K562 (cell line): ENCODE data around the gene GRIP1. TPM values are rescaled to one million over a fixed set of nuclear protein-coding genes. Genes with fewer than 3 reads are reported as not detected.

Source experiments
- ATAC-seq: fragments of 200-7000 bp; cut with Tn5 transposase; 3 replicates; pipeline ENCODE4 v1.9.1; 2020; ENCODE audit warnings: moderate library complexity
- BruUV-seq: library from RNA; stranded (reverse); fragments of 400-500 nt; replicated peaks from 2 replicates; lab custom pipeline; 2021; lab: Mats Ljungman, UMichigan
- CTCF ChIA-PET: fragments of 300-600 bp; formaldehyde crosslinking; extraction: SDS; loops from one replicate; lab custom pipeline; 2021; ENCODE audit warnings: low intra/inter-chr PET ratio; lab: Yijun Ruan, JAX
- POLR2A ChIA-PET: fragments of 300-600, 350-650 bp; sonication (Branson Sonifier 250); formaldehyde crosslinking; extraction: SDS; loops from one replicate; lab custom pipeline; 2021; ENCODE audit warnings: antibody characterized with exemption, inconsistent platforms; lab: Yijun Ruan, JAX
- DNase-seq, 4 experiments: peaks; one replicate each; pipeline versions ENCODE4 v3.0.0 to v3.0.0-alpha.2; 2011 to 2018; ENCODE audit warnings: low spot score in 3 of 4, mixed read lengths in 3 of 4; ENCODE audit errors: extremely low read depth in 1 of 4
- FAIRE-seq: peaks from 2 replicates; lab custom pipeline; 2011; peaks lifted over from hg19 to GRCh38; lab: Jason Lieb, UNC
- H2AFZ ChIP-seq: 2 replicates; pipeline ENCODE4 v1.6.0; 2011; ENCODE audit warnings: low read depth, low read length, control low read depth, inconsistent platforms
- H3K27ac ChIP-seq: fragments of 200-600 bp; 3 replicates; pipeline ENCODE4 v1.8.0; 2011; ENCODE audit warnings: low read depth, mild to moderate bottlenecking, control low read depth, inconsistent platforms, low read length, moderate library complexity, mixed read lengths; ENCODE audit errors: extremely low read depth
- H3K27me3 ChIP-seq, 2 experiments: fragments of 300-600 bp in 1 of 2; 2 replicates in 1 of 2; 3 replicates in 1 of 2; pipeline versions ENCODE4 v1.6.0 to v1.8.0; 2011; ENCODE audit warnings: inconsistent platforms in 2 of 2, low read length in 2 of 2, mild to moderate bottlenecking in 1 of 2, mixed read lengths in 1 of 2, moderate library complexity in 1 of 2; ENCODE audit not compliant: control insufficient read depth in 2 of 2, insufficient read depth in 2 of 2
- H3K36me3 ChIP-seq: fragments of 300-600 bp; 3 replicates; pipeline ENCODE4 v1.8.0; 2011; ENCODE audit warnings: mild to moderate bottlenecking, low read length, inconsistent platforms; ENCODE audit not compliant: control insufficient read depth, insufficient read depth
- H3K4me1 ChIP-seq, 2 experiments: fragments of 200-600 bp in 1 of 2; replicated peaks in 1 of 2; 2 replicates in 1 of 2; 3 replicates in 1 of 2; pipeline versions ENCODE4 v1.5.1 to v1.8.0; 2011; ENCODE audit warnings: inconsistent platforms in 2 of 2, low read length in 2 of 2, mild to moderate bottlenecking in 1 of 2, mixed read lengths in 1 of 2, moderate library complexity in 1 of 2; ENCODE audit not compliant: control insufficient read depth in 2 of 2, insufficient read depth in 2 of 2
- H3K4me2 ChIP-seq: 2 replicates; pipeline ENCODE4 v1.6.1; 2011; ENCODE audit warnings: low read length, control low read depth, inconsistent platforms, mixed read lengths; ENCODE audit not compliant: insufficient read depth
- H3K4me3 ChIP-seq: fragments of 200-600 bp; sonication (generic), shearing (Covaris generic); 2 replicates; pipeline ENCODE4 v1.5.1; 2016; ENCODE audit warnings: control low read depth, inconsistent platforms
- H3K79me2 ChIP-seq: fragments of 200-600 bp; 3 replicates; pipeline ENCODE4 v1.8.0; 2011; ENCODE audit warnings: low read length, inconsistent platforms; ENCODE audit not compliant: control insufficient read depth, insufficient read depth
- H3K9ac ChIP-seq, 2 experiments: 2 replicates each; pipeline versions ENCODE4 v1.6.0 to v1.6.1; 2011; ENCODE audit warnings: low read depth in 2 of 2, low read length in 2 of 2, control low read depth in 1 of 2, inconsistent platforms in 1 of 2, mild to moderate bottlenecking in 1 of 2, mixed read lengths in 1 of 2; ENCODE audit not compliant: insufficient read depth in 1 of 2
- H3K9me1 ChIP-seq: one replicate; pipeline ENCODE4 v1.6.0; 2011; ENCODE audit warnings: inconsistent platforms, mild to moderate bottlenecking, low read length, moderate library complexity; ENCODE audit not compliant: control insufficient read depth, insufficient read depth
- H3K9me3 ChIP-seq: replicated peaks from 2 replicates; pipeline ENCODE4 v1.5.1; 2011; ENCODE audit warnings: low read depth, low read length, inconsistent platforms; ENCODE audit not compliant: control insufficient read depth, insufficient read depth
- H4K20me1 ChIP-seq: replicated peaks from 2 replicates; pipeline ENCODE4 v1.6.1; 2011; ENCODE audit warnings: low read length, inconsistent platforms, mixed read lengths; ENCODE audit not compliant: control insufficient read depth, insufficient read depth
- GTF2B ChIP-seq: IDR thresholded peaks from 2 replicates; pipeline ENCODE4 v1.6.1; 2011; ENCODE audit not compliant: insufficient read length; ENCODE audit errors: extremely low read depth
- MCM3 ChIP-seq: fragments of 450-650 bp; IDR thresholded peaks from 2 replicates; pipeline ENCODE4 v1.6.1; 2016
- MCM7 ChIP-seq, 2 experiments: fragments of 450-650 bp; IDR thresholded peaks; 2 replicates each; pipeline ENCODE4 v1.6.1; 2016 to 2018
- NEUROD1 ChIP-seq: fragments of 150-350 bp; IDR thresholded peaks from 2 replicates; pipeline ENCODE4 v1.6.1; 2014; ENCODE audit warnings: borderline replicate concordance, low read length, low read depth; ENCODE audit not compliant: partially characterized antibody
- PKNOX1 ChIP-seq: fragments of 450-650 bp; IDR thresholded peaks from 2 replicates; pipeline ENCODE4 v1.6.1; 2016
- POU5F1 ChIP-seq: fragments of 150-350 bp; IDR thresholded peaks from 2 replicates; pipeline ENCODE4 v1.6.1; 2014; ENCODE audit warnings: borderline replicate concordance, low read length, low read depth, mild to moderate bottlenecking; ENCODE audit not compliant: partially characterized antibody
- RBM25 ChIP-seq: fragments of 200-400 bp; formaldehyde crosslinking; IDR thresholded peaks from 2 replicates; pipeline ENCODE4 v1.6.1; 2018; ENCODE audit warnings: low read length, low read depth, moderate library complexity; ENCODE audit not compliant: severe bottlenecking
- ZKSCAN8 ChIP-seq: fragments of 200-800 bp; sonication (Bioruptor generic); IDR thresholded peaks from 2 replicates; pipeline ENCODE4 v1.6.1; 2016; ENCODE audit warnings: missing genetic modification characterization, missing compliant biosample characterization
- WGBS: fragments of 100-300 bp; shearing (Covaris generic); methylation state at CpG from one replicate; pipeline ENCODE4 v1.1.6; 2016; ENCODE audit warnings: low coverage, mixed read lengths; ENCODE audit not compliant: insufficient coverage; ENCODE audit errors: missing lambda C conversion rate; 5-methylcytosine and 5-hydroxymethylcytosine counted together
- in situ Hi-C: fragments of 300-500 bp; cut with MboI; formaldehyde crosslinking; loops from 4 replicates; pipeline ENCODE4 v1.15.0; 2018; ENCODE audit warnings: inconsistent platforms, mixed read lengths
- intact Hi-C: fragments of 100-400 bp; cut with micrococcal nuclease; formaldehyde crosslinking; loops from 2 replicates; pipeline ENCODE4 v1.14.2; 2022
- polyA plus RNA-seq, 8 experiments: library from polyadenylated mRNA; depleted of rRNA in 4 of 8; stranded (reverse) in 5 of 8; unstranded in 3 of 8; fragments of >200 nt; fragmentation: Nextera tagmentation in 2 of 8; fragmentation: Illumina TruSeq in 1 of 8; extraction: Ambion mirVana in 2 of 8; extraction: Trizol in 1 of 8; gene quantifications; 2 replicates each; pipeline versions ENCODE4 v1.2.1 to v1.2.3, GENCODE V29; 2011 to 2014; ENCODE audit warnings: inconsistent platforms in 1 of 8, missing spikeins in 1 of 8
- total RNA-seq, 7 experiments: library from RNA; depleted of rRNA in 6 of 7; stranded (reverse); fragments of >200 nt in 6 of 7; fragmentation: Illumina TruSeq in 2 of 7; extraction: Trizol in 2 of 7; gene quantifications; 2 replicates each; pipeline versions ENCODE4 v1.2.1 to v1.2.3, GENCODE V29; 2011 to 2021; ENCODE audit warnings: low replicate concordance in 1 of 7

Gene GRIP1
- total and polyA plus RNA-seq, 9 of the 15 experiments (the other 6 are each of a cell fraction or from before 2014, with no cell fraction given), result 0.28 to 1.2 (median 0.45) TPM

GRCh38 chr12:66648033-66648735 is 30.7 kb downstream of the GRIP1 start:
- BruUV-seq, result no TSS peak
- no peaks in the 10 kb centered on the region for H3K4me1 ChIP-seq
- no peak overlapping the region for H3K4me2 ChIP-seq
- H2AFZ ChIP-seq, result no peak overlapping the region
- no peaks in the 10 kb centered on the region for H4K20me1 ChIP-seq
- in situ Hi-C loops, result no loop called here
- no peak for ATAC-seq
- no peaks in the 10 kb centered on the region for H3K27me3 ChIP-seq
- no peaks in the 10 kb centered on the region for H3K9me1 ChIP-seq
- H3K36me3 ChIP-seq, result no peaks in the 10 kb centered on the region
- no peak for DNase-seq
- no peak for FAIRE-seq
- no peaks in the 10 kb centered on the region for H3K9me3 ChIP-seq
- WGBS, result 3% methylated on average over 10 of the region's 10 CpGs
- no peaks in the 10 kb centered on the region for H3K79me2 ChIP-seq
- TF ChIP-seq ZKSCAN8, result no peak
- TF ChIP-seq MCM7 (IDR thresholded peaks at IDR 0.05), result no peak
- no peak for TF ChIP-seq GTF2B
- no peak overlapping the region for H3K9ac ChIP-seq
- no peak overlapping the region for H3K4me3 ChIP-seq
- ChIA-PET POLR2A (no interaction called here), CTCF (no interaction called here)
- no peak overlapping the region for H3K27ac ChIP-seq
- intact Hi-C loops, result no loop called here

GRCh38 chr12:66647034-66647691 is 31.7 kb downstream of the GRIP1 start:
- Histone ChIP-seq H3K4me2 (no peak overlapping the region), H3K4me1 (no peaks in the 10 kb centered on the region), H2AFZ (no peak overlapping the region), H4K20me1 (no peaks in the 10 kb centered on the region), H3K9ac (no peak overlapping the region), H3K9me3 (no peaks in the 10 kb centered on the region), H3K79me2 (no peaks in the 10 kb centered on the region), H3K27me3 (no peaks in the 10 kb centered on the region), H3K27ac (no peak overlapping the region), H3K36me3 (no peaks in the 10 kb centered on the region), H3K9me1 (no peaks in the 10 kb centered on the region), H3K4me3 (no peak overlapping the region)
- intact Hi-C loops (no loop called here), in situ Hi-C loops (no loop called here)
- BruUV-seq, result no TSS peak
- CTCF ChIA-PET, result no interaction called here
- ATAC-seq, result no peak
- POLR2A ChIA-PET, result no interaction called here
- TF ChIP-seq PKNOX1 (no peak), MCM3 (no peak), POU5F1 (no peak), NEUROD1 (no peak), RBM25 (no peak)
- no peak for DNase-seq
- no peak for FAIRE-seq
- 3% methylated on average over 5 of the region's 5 CpGs for WGBS
